ENCODE measurements around the gene FBXO31. TPM values are rescaled to one million over a fixed set of nuclear protein-coding genes. Genes with fewer than 3 reads are reported as not detected.

Gene FBXO31
- polyA plus RNA-seq, 1 donor from 2014 or later: 20.6 TPM

GRCh38 chr16:87395181-87395842 is 11.7 kb upstream of the FBXO31 start:
- Histone ChIP-seq H3K9ac (ENCODE audit: low read length) (no peak overlapping the region), H3K27me3 (ENCODE audit: insufficient read depth, low read depth, low read length) (no peaks in the 10 kb centered on the region), H3F3A (ENCODE audit: insufficient read depth, low read length, poor library complexity, severe bottlenecking) (peaks cover 3% of the 10 kb centered on the region), H3K36me3 (ENCODE audit: insufficient read depth, low read length) (no peaks in the 10 kb centered on the region), H3K4me2 (ENCODE audit: low read length) (no peak overlapping the region), H4K20me1 (ENCODE audit: insufficient read depth) (peaks cover 5% of the 10 kb centered on the region), H3K9me3 (ENCODE audit: low read length) (no peaks in the 10 kb centered on the region), H3K4me3 (ENCODE audit: low read length) (no peak overlapping the region), H3K79me2 (replicated peaks; ENCODE audit: insufficient read depth, low read length) (peaks cover 39% of the 10 kb centered on the region), H3K9me2 (ENCODE audit: insufficient read depth, low read length) (no peaks in the 10 kb centered on the region), H2AFZ (ENCODE audit: low read depth, low read length) (no peak overlapping the region), H3K27ac (ENCODE audit: low read length) (no peak overlapping the region)
- TF ChIP-seq REST (IDR thresholded peaks at IDR 0.05; ENCODE audit: borderline replicate concordance): no peak
- TF ChIP-seq EP300 (conservative IDR thresholded peaks at IDR 0.05; ENCODE audit: poor library complexity, severe bottlenecking): no peak
- TF ChIP-seq MXI1 (conservative IDR thresholded peaks at IDR 0.05; ENCODE audit: poor library complexity, severe bottlenecking): no peak
- no peak for TF ChIP-seq TAF1 (IDR thresholded peaks at IDR 0.05; ENCODE audit: low read depth)
- TF ChIP-seq RAD21 (conservative IDR thresholded peaks at IDR 0.05): no peak
- no peak for TF ChIP-seq EZH2 (IDR thresholded peaks at IDR 0.05; ENCODE audit: borderline replicate concordance, insufficient read depth, low read length, poor library complexity, severe bottlenecking)
- TF ChIP-seq SMC3 (conservative IDR thresholded peaks at IDR 0.05; ENCODE audit: poor library complexity): no peak
- TF ChIP-seq, protein P1, sequence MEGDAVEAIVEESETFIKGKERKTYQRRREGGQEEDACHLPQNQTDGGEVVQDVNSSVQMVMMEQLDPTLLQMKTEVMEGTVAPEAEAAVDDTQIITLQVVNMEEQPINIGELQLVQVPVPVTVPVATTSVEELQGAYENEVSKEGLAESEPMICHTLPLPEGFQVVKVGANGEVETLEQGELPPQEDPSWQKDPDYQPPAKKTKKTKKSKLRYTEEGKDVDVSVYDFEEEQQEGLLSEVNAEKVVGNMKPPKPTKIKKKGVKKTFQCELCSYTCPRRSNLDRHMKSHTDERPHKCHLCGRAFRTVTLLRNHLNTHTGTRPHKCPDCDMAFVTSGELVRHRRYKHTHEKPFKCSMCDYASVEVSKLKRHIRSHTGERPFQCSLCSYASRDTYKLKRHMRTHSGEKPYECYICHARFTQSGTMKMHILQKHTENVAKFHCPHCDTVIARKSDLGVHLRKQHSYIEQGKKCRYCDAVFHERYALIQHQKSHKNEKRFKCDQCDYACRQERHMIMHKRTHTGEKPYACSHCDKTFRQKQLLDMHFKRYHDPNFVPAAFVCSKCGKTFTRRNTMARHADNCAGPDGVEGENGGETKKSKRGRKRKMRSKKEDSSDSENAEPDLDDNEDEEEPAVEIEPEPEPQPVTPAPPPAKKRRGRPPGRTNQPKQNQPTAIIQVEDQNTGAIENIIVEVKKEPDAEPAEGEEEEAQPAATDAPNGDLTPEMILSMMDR (IDR thresholded peaks at IDR 0.05; ENCODE audit: poor library complexity, severe bottlenecking): no peak
- TF ChIP-seq POLR2AphosphoS5 (IDR thresholded peaks at IDR 0.05): no peak

DNA sequence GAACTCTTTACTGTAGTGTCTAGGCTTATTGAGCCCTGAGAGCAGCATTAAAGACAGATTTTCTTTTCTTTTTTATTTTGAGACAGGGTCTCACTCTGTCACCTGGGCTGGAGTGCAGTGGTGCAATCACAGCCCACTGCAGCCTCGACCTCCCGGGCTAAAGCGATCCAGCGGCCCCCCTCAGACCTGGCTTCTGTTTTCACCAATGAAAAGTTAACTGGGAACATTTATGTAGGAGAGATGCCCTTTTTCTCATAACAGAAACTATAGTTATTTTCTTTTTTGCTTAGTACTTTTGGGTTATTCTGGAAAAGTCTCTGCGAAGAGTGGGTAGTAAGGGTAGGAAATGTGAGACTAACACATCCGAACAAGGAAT is 10.1 kb upstream of the FBXO31 start:
- H3K79me2 ChIP-seq (replicated peaks; ENCODE audit: insufficient read depth, low read length): peaks cover 39% of the 10 kb centered on the region

More for the DNA sequence above, 10.1 kb upstream of the FBXO31 start:
- H3K27me3 ChIP-seq (ENCODE audit: insufficient read depth, low read depth, low read length): no peaks in the 10 kb centered on the region
- H3K4me2 ChIP-seq (ENCODE audit: low read length): peak overlapping the region; percentile 72
- H3F3A ChIP-seq (ENCODE audit: insufficient read depth, low read length, poor library complexity, severe bottlenecking): peaks cover 3% of the 10 kb centered on the region
- no peaks in the 10 kb centered on the region for H3K9me2 ChIP-seq (ENCODE audit: insufficient read depth, low read length)
- TF ChIP-seq RAD21 (conservative IDR thresholded peaks at IDR 0.05): no peak
- peak overlapping the region; percentile 79 for H3K9ac ChIP-seq (ENCODE audit: low read length)
- peak overlapping the region; percentile 93 for H3K4me3 ChIP-seq (ENCODE audit: low read length)
- H3K27ac ChIP-seq (ENCODE audit: low read length): no peak overlapping the region
- no peaks in the 10 kb centered on the region for H3K36me3 ChIP-seq (ENCODE audit: insufficient read depth, low read length)
- H2AFZ ChIP-seq (ENCODE audit: low read depth, low read length): no peak overlapping the region
- H3K9me3 ChIP-seq (ENCODE audit: low read length): no peaks in the 10 kb centered on the region
- peaks cover 5% of the 10 kb centered on the region for H4K20me1 ChIP-seq (ENCODE audit: insufficient read depth)
